ENCODE results near the gene FGF18. TPM values are rescaled to one million over a fixed set of nuclear protein-coding genes. Genes with fewer than 3 reads are reported as not detected.

FGF18 gene
- total RNA-seq, 1 donor = under 0.01 TPM

DNA sequence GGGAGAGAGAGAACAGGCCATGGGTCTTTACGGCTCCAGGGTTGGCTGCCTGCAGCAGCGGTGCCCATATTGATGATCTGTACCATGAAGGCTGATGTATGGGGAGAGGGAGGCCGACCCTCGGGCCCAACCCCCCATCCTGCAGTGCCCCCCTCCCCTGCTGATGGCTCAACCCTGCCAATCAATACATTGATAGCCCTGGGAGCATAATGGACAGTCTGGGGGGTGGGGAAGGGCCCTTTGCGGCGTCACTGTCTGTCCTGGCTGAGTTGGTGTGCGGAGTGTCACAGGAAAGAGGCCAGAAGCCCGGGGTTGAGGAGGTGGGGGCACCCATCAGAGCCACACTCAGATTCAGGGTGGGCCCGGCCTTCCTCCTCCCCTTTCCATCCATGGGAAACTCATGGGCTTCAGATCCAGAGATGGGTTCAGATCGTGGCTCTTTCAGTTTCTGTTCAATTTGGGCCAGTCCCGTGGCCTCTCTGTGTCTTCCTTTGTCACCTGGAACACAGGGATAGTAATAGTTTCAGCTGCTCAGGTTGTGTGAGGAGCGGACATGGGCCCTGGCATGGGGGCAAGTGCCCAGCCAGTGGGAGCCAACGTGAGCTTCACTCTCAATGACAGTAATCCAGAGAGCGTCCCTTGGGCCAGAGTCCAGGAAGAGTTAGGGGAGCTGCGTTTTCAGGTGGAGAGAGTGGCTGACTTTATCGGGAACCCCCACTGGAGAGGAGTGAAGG, 9.5 kb downstream of the FGF18 start:
- Histone ChIP-seq H3K4me3 (ENCODE audit: insufficient read depth, low read length) (no peak overlapping the region), H3K27me3 (ENCODE audit: insufficient read depth, low read length) (no peaks in the 10 kb centered on the region), H3K4me1 (ENCODE audit: insufficient read depth, low read length) (no peaks in the 10 kb centered on the region), H3K4me2 (ENCODE audit: insufficient read depth, low read length) (no peak overlapping the region), H3K36me3 (ENCODE audit: insufficient read depth, low read length) (no peaks in the 10 kb centered on the region), H3K27ac (ENCODE audit: low read depth, low read length) (no peak overlapping the region), H3K9me3 (ENCODE audit: low read depth, low read length) (no peaks in the 10 kb centered on the region), H3K79me2 (ENCODE audit: insufficient read depth, low read length) (no peaks in the 10 kb centered on the region), H4K20me1 (ENCODE audit: insufficient read depth, low read length) (no peaks in the 10 kb centered on the region), H2AFZ (ENCODE audit: low read length) (no peak overlapping the region)
- peak; percentile 27 for DNase-seq (ENCODE audit: insufficient read length, low spot score, missing footprints)
- TF ChIP-seq, protein P1, sequence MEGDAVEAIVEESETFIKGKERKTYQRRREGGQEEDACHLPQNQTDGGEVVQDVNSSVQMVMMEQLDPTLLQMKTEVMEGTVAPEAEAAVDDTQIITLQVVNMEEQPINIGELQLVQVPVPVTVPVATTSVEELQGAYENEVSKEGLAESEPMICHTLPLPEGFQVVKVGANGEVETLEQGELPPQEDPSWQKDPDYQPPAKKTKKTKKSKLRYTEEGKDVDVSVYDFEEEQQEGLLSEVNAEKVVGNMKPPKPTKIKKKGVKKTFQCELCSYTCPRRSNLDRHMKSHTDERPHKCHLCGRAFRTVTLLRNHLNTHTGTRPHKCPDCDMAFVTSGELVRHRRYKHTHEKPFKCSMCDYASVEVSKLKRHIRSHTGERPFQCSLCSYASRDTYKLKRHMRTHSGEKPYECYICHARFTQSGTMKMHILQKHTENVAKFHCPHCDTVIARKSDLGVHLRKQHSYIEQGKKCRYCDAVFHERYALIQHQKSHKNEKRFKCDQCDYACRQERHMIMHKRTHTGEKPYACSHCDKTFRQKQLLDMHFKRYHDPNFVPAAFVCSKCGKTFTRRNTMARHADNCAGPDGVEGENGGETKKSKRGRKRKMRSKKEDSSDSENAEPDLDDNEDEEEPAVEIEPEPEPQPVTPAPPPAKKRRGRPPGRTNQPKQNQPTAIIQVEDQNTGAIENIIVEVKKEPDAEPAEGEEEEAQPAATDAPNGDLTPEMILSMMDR (IDR thresholded peaks at IDR 0.05; ENCODE audit: extremely low read depth, low read depth, low read length) = no peak

DNA sequence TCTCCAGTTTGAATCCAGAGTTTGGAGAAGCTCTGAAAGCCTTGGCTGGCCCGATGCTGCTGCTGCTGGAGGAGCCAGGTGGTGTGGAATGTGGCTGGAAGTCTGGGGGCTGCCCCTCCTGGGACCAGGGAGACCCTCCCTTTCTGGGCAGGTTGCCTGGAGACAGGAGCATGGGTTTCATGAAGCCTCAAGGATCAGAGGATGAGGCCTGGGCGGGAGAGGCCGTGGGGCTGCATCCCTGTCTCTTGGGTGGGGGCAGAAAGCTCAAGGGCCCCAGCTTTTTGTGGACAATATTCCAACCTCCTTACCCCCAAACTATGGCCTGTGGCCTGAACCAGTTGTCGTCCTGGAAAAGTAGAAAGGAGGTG, 10.1 kb downstream of the FGF18 start:
- H3K79me2 ChIP-seq (ENCODE audit: insufficient read depth, low read length) = no peaks in the 10 kb centered on the region
- no peak overlapping the region for H2AFZ ChIP-seq (ENCODE audit: low read length)
- H3K27ac ChIP-seq (ENCODE audit: low read depth, low read length) = no peak overlapping the region
- H3K4me2 ChIP-seq (ENCODE audit: insufficient read depth, low read length) = no peak overlapping the region
- H4K20me1 ChIP-seq (ENCODE audit: insufficient read depth, low read length) = no peaks in the 10 kb centered on the region
- H3K4me3 ChIP-seq (ENCODE audit: insufficient read depth, low read length) = no peak overlapping the region
- H3K9me3 ChIP-seq (ENCODE audit: low read depth, low read length) = no peaks in the 10 kb centered on the region
- peak; percentile 26 for DNase-seq (ENCODE audit: insufficient read length, low spot score, missing footprints)
- H3K27me3 ChIP-seq (ENCODE audit: insufficient read depth, low read length) = no peaks in the 10 kb centered on the region
- TF ChIP-seq, protein P1 (IDR thresholded peaks at IDR 0.05; ENCODE audit: extremely low read depth, low read depth, low read length) = no peak
- no peaks in the 10 kb centered on the region for H3K36me3 ChIP-seq (ENCODE audit: insufficient read depth, low read length)
- no peaks in the 10 kb centered on the region for H3K4me1 ChIP-seq (ENCODE audit: insufficient read depth, low read length)

DNA sequence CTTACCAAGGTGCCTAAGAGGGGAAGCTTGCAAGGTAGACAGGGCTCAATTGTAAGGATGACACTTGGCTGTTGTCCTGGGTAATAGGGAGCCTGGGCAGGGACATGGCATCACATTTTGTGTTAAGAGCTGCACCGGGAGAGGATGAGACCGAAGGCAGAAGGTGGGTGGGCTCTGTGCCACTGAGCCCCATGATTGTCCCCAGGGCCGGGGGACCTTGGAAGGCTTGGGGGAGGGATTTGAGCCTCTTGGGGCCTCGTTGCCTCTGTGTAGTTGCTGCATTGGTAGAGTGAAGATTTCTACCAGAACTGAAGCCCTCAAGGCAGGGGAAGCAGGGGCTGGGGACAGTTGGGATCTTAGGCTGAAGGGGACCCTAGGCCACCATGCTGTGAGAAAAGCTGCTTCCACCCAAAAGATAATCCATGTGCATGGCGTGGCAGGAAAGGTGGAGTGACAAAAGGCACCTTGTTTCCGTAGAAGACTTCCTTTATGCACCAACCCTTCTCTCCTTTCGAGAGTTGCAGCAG, 11.9 kb downstream of the FGF18 start:
- Histone ChIP-seq H2AFZ (ENCODE audit: low read length) (no peak overlapping the region), H3K4me3 (ENCODE audit: insufficient read depth, low read length) (no peak overlapping the region), H3K36me3 (ENCODE audit: insufficient read depth, low read length) (no peaks in the 10 kb centered on the region), H3K4me2 (ENCODE audit: insufficient read depth, low read length) (no peak overlapping the region), H4K20me1 (ENCODE audit: insufficient read depth, low read length) (no peaks in the 10 kb centered on the region), H3K27me3 (ENCODE audit: insufficient read depth, low read length) (no peaks in the 10 kb centered on the region), H3K27ac (ENCODE audit: low read depth, low read length) (no peak overlapping the region), H3K9me3 (ENCODE audit: low read depth, low read length) (no peaks in the 10 kb centered on the region), H3K4me1 (ENCODE audit: insufficient read depth, low read length) (no peaks in the 10 kb centered on the region), H3K79me2 (ENCODE audit: insufficient read depth, low read length) (no peaks in the 10 kb centered on the region)
- peak; percentile 23 for DNase-seq (ENCODE audit: insufficient read length, low spot score, missing footprints)
- TF ChIP-seq, protein P1 (IDR thresholded peaks at IDR 0.05; ENCODE audit: extremely low read depth, low read depth, low read length) = no peak

DNA sequence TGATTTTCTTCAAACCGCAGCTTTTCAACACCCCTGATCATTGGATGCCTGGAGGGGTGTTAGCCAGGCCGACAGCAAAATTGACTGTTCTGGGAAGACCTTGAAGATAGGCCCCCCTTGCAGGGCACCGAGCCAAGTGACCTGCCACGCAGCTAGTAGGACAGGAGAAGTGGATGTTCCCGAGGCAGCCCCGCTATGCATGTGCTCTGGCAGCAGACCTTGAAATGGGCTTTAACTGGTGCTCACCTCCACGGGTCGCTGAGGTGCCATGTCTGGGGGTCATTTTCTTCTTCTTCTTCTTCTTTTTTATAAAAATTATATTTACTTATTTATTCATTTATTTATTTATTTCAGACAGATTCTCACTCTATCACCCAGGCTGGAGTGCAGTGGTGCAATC, 12.6 kb downstream of the FGF18 start:
- no peak overlapping the region for H3K27ac ChIP-seq (ENCODE audit: low read depth, low read length)
- no peaks in the 10 kb centered on the region for H4K20me1 ChIP-seq (ENCODE audit: insufficient read depth, low read length)
- H3K36me3 ChIP-seq (ENCODE audit: insufficient read depth, low read length) = no peaks in the 10 kb centered on the region
- DNase-seq (ENCODE audit: insufficient read length, low spot score, missing footprints) = peak; percentile 15
- H3K4me3 ChIP-seq (ENCODE audit: insufficient read depth, low read length) = no peak overlapping the region
- no peaks in the 10 kb centered on the region for H3K79me2 ChIP-seq (ENCODE audit: insufficient read depth, low read length)
- H2AFZ ChIP-seq (ENCODE audit: low read length) = no peak overlapping the region
- H3K4me1 ChIP-seq (ENCODE audit: insufficient read depth, low read length) = no peaks in the 10 kb centered on the region
- TF ChIP-seq, protein P1 (IDR thresholded peaks at IDR 0.05; ENCODE audit: extremely low read depth, low read depth, low read length) = no peak
- no peak overlapping the region for H3K4me2 ChIP-seq (ENCODE audit: insufficient read depth, low read length)
- no peaks in the 10 kb centered on the region for H3K9me3 ChIP-seq (ENCODE audit: low read depth, low read length)
- no peaks in the 10 kb centered on the region for H3K27me3 ChIP-seq (ENCODE audit: insufficient read depth, low read length)
